DMS153 treated with DMSO at 0.1 percent for 48 hours (cell line): ENCODE results near the gene WFIKKN2.
"Not testable (repeated sequence)": the region's sequence is repeated elsewhere in the genome, so short reads cannot be mapped to it uniquely, and the experiment has no call there.

Source experiments
- DNase-seq: peaks from one replicate; lab custom pipeline; 2025; ENCODE audit not compliant: unreplicated experiment; lab: John Stamatoyannopoulos, UW

Gene WFIKKN2

GRCh38 chr17:50853781-50854180 lies 18.4 kb downstream of the WFIKKN2 start:
- DNase-seq = no peak

- DNase-seq = no peak
These were observed 20.4 kb downstream of the WFIKKN2 start for GRCh38 chr17:50855708-50856330.

DNA sequence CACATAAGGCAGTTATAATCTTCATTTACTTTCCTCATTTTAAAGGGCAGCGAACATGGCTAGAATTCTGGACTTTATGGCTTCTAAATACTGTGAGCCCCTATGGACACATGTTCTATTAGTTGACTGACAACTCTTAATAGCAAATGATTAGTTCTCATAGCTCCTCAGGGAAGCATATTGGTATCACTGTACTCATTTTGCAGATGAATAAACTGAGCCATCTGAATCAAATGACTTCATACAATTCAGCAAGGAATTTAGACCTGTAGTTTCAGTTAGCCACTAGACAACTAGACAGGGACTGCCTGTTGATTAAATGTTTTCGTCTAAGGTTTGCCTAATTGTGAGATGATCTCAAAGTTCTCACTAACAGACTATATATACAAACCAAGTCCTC lies 21.0 kb downstream of the WFIKKN2 start:
- no peak for DNase-seq

- no peak for DNase-seq
These were observed 23.3 kb downstream of the WFIKKN2 start for GRCh38 chr17:50858486-50859225.

- not testable (repeated sequence) for DNase-seq
These were observed 24.3 kb downstream of the WFIKKN2 start for GRCh38 chr17:50859727-50860126.

GRCh38 chr17:50861334-50861676 lies 25.9 kb downstream of the WFIKKN2 start:
- DNase-seq = no peak

DNA sequence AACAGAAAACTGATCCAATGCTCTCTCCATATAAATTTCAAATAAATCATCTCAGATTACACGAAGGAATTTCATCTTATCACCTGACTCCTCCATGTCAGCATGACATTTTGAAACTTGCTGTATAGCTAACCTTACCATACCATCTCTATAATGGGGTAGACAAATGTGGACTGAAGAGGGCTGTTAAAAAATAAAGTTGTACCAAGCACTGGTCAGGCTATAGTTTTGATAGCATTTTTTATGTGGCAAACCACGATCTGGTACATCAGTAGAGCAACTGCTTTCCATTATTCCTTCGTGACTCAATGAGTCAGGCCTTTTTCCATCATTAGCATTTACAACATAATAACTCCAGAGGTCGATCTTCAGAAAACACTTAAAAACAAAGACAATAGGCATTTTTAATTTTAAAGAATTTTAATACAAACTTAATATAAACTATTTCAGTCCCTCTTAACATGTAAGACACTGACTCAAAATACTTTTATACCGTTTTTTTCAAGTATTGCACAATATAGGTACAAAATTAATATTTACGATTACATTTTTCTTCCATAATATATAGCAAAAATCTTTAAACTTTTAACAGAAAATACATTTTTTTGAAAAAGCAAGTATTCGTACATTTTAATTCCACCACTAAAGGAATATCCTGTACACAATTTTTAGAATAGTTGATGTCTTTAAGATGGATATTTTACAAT lies 26.6 kb downstream of the WFIKKN2 start:
- DNase-seq = no peak

DNA sequence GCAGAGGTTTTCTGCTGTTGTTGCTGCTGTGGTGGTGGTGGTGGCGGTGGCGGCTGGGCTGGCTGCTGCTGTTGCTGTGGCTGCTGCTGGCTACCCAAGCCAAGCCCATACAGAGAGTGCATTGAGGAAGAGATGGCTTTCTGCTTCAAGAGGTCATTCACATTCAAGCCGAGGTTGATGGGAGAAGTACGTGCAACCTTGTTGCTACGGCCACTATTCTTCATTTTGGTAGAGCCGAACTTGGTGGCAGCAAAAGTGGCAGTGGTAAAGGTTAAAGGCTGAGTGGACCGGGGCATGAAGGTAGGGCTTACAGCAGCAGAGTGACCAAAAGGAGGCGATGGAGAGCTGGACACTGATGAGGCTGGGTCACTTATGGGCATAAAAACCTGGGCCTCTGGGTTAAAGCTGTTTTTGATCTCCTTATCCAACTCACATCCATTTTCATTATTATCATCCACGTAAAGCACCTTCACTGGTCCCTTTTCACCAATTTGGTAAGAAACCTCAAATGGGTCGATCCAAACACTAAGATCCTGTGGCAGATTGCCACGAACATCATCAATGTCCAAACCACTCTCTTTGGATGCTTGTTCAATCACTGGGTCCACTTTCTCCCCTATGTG lies 27.9 kb downstream of the WFIKKN2 start:
- DNase-seq = no peak

DNA sequence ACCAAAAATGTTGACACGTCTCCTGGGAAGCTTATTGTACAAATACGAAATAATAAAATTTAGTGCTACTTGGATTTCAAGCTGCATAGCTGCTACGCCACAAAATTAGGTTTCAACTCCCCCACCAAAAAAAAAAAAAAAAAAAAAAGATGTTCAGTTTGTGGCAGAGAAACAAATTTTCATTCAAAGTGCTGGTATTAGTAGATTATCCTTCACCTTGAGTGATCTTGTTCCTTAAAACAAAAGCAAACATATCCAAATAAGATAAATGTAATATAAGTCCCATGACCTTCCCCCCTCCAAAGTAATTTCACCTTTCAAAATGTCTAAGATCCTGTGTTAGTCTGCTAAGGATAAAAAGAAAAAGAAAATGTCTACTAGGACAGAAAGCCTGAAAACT lies 28.5 kb downstream of the WFIKKN2 start:
- no peak for DNase-seq

GRCh38 chr17:50864747-50865059 lies 29.3 kb downstream of the WFIKKN2 start:
- DNase-seq = no peak

DNA sequence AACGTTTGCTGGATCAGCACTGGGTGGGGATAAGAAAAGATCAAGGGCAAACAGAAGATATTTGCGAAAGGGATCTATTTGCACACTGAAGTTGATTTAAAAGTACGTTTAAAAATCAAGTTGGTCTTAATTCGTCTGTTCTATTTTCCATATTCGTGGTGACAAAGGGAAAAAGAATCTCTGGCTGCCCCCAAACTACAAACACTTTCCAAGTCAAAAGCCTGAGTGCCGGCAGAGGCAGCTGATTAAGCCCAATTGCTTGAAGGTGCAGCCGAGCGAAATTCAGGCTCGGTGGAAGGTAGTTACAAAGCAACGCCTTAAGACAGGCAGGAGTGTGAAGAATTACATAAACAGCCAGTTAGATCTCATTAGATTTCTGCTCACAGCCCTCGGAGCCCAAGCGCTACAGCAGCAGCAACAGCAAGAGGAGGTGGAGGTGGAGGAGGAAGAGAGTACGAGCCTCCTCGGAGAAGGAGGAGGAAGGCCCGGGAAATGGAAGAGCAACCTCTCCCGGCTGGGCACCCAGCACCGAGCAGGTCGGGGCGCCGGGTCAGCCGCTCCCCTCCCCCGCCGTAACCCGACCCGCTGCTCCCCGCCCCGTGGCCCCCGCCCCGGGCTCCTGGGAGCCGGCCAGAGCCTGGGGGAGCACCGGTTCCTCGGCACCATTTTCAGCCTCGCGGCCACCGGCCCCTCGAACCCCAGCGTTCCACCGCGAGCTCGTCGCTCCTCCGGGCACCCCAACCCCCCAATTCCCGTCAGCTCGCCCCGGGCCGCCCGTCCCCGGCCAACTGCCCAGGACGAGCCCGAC lies 29.9 kb downstream of the WFIKKN2 start:
- peak; percentile 51 for DNase-seq

DNA sequence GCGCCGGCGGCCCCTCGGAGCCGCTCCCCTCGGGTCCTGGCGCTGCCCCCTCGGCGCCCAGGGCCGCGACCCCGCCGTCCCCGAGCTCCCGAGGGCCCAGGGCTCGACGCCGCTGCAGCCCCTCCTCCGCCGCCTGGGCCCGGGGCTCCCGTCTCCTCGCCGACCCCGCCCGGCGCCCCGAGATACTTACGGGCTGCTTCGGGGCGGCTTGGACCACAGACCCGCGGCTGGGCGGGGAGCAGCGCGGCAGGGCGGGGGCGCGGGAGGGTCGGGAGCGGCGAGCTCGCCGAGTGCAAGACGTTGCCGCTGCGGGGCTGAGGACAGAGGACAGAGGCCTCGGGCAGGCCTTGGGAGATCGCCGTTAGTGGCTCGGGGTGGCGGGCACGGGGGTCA lies 30.5 kb downstream of the WFIKKN2 start:
- no peak for DNase-seq

DNA sequence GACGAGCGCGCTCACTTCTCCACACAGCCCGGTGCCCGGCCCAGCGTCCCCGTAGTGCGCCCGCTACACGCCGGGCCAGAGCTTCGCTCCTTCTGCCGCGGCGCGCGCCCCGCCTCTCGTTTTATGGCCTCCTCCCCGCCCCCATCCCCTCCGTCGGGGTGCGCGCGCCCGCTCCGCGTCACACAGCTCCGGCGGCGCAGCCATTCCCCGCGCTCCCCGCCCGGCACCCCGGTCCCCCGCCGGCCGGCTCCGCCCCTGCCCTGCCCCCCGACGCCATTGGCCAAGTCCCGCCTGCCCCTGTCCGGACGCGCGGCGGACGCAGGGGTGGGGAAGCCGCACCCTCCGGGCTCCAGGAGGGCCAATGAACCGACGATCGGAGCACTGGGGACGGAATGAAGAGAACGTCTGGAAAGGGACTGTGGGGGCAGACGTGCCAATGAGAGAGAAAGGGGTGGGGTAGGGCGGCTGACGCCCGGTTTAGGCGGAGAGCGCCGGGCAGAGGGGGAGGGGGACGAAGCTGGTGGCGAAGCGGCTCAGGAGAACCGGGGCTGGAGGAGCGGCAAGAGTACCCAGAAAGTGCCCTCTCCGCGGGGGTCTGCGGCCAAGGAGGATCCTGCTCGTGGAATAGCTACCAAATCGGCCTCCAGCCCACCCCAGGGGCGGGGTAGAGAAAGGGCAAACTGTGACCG lies 31.0 kb downstream of the WFIKKN2 start, which contains the start of gene TOB1:
Gene TOB1 (minus strand): TSS at position 94 of the 689 bp plus-strand sequence. CDS start 2,337 bp downstream, outside the sequence.
- peak; percentile 94 for DNase-seq

- no peak for DNase-seq
These were observed 31.6 kb downstream of the WFIKKN2 start for GRCh38 chr17:50866950-50867362.

DNA sequence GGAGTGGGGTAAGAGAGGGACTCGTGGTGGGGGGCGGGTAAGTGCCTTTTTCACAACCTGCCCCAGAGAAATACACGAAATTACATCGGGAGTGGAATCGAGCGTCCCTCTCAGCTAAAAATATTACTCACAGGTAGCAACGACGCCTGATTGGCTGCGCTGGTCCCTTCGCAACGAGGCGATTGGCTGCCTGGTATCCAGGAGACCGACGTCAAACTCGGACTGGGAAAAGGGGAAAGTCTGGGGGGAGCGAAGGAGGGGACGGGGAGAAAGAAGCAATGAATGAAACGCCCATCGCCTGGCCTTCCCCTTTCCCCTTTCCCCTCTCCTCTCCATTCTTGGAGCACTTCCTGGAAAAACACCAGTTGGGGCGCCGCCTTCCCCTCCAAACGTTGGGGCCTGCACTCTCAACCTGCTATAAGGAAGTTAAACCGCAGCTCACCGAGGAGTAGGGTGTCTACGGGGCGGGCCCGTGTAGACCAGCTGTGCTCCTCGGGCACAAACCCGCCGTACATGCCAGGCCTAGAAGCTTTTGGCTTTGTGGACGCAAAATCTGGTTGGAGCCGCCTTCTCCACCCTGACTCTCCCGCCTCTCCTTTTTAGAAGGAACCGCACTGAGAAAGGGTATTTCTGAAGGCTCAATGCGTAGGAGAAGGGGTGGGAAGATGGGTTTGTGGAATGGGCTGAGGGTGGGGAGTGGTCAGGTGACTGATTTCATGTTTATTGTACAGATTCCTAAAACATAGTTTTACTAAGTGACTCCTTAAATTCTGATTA lies 32.2 kb downstream of the WFIKKN2 start:
- peak; percentile 91 for DNase-seq

GRCh38 chr17:50868140-50868438 lies 32.7 kb downstream of the WFIKKN2 start:
- DNase-seq = no peak

GRCh38 chr17:50868602-50869001 lies 33.2 kb downstream of the WFIKKN2 start:
- DNase-seq = no peak

- DNase-seq = no peak
These were observed 36.0 kb downstream of the WFIKKN2 start for GRCh38 chr17:50871364-50871763.

- no peak for DNase-seq
These were observed 36.5 kb downstream of the WFIKKN2 start for GRCh38 chr17:50871898-50872297.
